IPS DF 6.9 (cell line): ENCODE data around the gene SLC22A23.
"Not testable (repeated sequence)": the region's sequence is repeated elsewhere in the genome, so short reads cannot be mapped to it uniquely, and the experiment has no call there.

Source experiments
- DNase-seq: peaks from one replicate; pipeline ENCODE4 v3.0.0-alpha.2; 2013; ENCODE audit warnings: low read depth, low spot score
- H3K27ac ChIP-seq: one replicate; pipeline ENCODE4 v1.5.1; 2013; ENCODE audit warnings: low read length, control low read depth
- H3K27me3 ChIP-seq: 2 replicates; pipeline ENCODE4 v1.6.1; 2013; ENCODE audit warnings: mild to moderate bottlenecking, low read length; ENCODE audit not compliant: control insufficient read depth, insufficient read depth
- H3K36me3 ChIP-seq: 2 replicates; pipeline ENCODE4 v1.6.1; 2013; ENCODE audit warnings: low read length; ENCODE audit not compliant: control insufficient read depth, insufficient read depth
- H3K4me1 ChIP-seq: 2 replicates; pipeline ENCODE4 v1.6.1; 2013; ENCODE audit warnings: low read length; ENCODE audit not compliant: control insufficient read depth, insufficient read depth
- H3K4me3 ChIP-seq: 2 replicates; pipeline ENCODE4 v1.5.1; 2013; ENCODE audit warnings: mild to moderate bottlenecking, low read length
- H3K9me3 ChIP-seq: 2 replicates; pipeline ENCODE4 v1.6.1; 2013; ENCODE audit warnings: low read length, inconsistent platforms; ENCODE audit not compliant: control insufficient read depth, insufficient read depth
- WGBS: extraction: QIAGEN DNeasy Blood & Tissue Kit; methylation state at CpG from one replicate; pipeline ENCODE4 v1.1.7; 2013; ENCODE audit warnings: mixed read lengths, missing lambda C conversion rate; ENCODE audit not compliant: insufficient read length, insufficient coverage; 5-methylcytosine and 5-hydroxymethylcytosine counted together

SLC22A23 gene

DNA sequence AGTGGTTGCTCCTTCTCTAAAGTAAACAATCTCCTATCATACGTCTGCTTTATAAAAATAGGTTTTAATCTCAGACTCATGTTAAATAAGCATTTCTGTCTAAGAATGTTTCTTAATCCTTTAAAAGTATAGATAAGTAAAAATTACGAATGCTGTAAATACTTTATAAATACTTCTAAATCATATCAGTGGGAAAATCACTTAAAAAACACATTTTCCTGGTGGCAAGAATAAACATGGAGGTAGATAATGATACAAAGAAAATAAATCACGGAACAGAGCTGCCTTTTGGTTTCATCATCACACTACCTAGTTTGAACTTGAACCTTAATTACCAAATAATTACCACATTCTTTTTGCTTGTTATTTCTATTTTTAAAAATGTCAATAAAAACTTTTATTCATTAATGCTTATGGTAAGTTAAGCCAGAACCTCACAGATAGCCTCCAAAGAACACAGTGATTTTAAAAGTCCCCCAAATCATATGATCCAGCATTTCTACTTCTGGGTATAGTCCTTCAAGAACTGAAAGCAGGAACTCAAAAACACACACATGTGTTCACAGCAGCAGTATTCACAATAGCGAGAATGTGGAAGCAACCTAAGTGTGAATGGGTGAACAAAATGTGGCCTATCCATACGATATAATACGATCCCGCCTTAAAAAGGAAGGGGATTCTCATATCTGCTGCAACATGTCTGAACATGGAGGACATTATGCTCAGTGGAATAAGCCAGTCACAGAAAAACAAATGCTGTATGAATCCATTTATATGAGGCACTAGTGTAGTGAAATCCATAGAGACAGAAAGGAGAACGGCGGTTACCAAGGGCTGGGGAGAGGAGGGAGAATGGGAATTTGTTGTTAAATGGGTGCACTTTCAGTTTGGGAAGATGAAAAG, 72.4 kb downstream of the SLC22A23 start:
- Histone ChIP-seq H3K36me3 (no peaks in the 10 kb centered on the region), H3K9me3 (no peaks in the 10 kb centered on the region), H3K27ac (no peak overlapping the region), H3K4me1 (no peaks in the 10 kb centered on the region; the same call in 1 of the 2 replicates), H3K4me3 (no peak overlapping the region), H3K27me3 (no peaks in the 10 kb centered on the region)
- WGBS, result no CpG with 5 or more reads among the region's 9 CpGs
- no peak for DNase-seq

DNA sequence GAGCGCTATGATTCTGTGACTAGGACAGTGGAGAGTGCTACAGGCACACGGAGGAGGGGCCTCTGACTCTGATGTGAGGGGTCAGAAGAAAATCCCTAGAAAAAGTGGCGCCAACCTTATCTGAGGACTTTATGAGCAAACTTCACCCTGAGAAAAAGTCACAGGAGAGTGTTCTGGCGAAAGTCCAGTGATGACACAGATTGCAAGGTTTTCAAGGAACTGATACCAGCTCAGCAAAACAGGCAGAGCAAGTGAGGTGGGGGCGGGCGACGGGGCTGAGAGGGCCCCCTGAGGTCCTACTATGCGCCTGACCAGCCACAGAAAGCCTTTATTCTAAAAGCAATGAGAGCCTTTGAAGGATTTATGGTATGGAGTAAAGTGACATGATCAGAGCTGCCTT, 73.3 kb downstream of the SLC22A23 start:
- no peaks in the 10 kb centered on the region; the same call in 1 of the 2 replicates for H3K4me1 ChIP-seq
- H3K36me3 ChIP-seq, result no peaks in the 10 kb centered on the region
- WGBS, result no CpG with 5 or more reads among the region's 8 CpGs
- H3K4me3 ChIP-seq, result no peak overlapping the region
- no peak overlapping the region for H3K27ac ChIP-seq
- H3K9me3 ChIP-seq, result no peaks in the 10 kb centered on the region
- H3K27me3 ChIP-seq, result no peaks in the 10 kb centered on the region
- no peak for DNase-seq

DNA sequence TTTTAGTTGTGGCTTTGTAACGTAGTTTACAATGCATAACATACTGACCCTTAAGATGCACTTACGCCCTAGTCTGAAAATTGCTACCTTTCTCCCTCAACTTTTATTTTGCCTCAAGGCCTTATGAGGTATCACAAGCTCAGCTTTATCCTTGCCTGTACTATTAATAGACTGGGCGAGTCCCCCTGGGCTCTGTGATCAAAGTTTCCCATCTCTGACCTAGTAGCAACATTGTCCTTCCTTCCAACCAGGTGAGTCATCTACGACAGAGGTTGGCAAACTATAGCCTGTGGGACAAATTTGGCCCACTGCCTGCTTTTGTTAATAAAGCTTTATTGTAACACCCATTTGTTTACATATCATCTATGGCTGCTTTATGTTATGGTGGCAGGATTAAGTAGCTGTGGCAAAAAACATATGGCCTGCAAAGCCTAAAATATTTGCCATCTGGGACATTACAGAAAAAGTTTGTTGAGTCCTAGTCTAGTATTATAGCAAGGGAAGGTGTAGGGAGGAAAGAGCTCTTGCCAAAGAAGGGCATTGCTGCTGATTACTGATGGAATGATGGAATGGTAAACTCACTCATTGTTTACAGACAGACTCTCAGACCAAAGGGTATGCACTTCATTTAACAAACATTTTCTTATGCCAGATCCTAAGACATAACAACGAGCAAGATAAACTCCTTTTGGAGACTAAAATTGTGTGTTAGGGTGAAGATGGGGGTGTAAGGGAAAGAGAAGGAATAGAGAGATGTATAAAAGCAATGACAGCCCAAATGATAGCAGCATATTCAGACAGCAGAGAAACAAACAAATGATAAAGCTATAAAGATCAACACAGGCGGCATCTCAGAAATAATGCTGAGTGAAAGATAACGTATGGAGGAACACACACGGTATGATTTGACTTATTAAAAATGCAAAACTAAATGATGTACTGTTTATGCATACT, 74.2 kb downstream of the SLC22A23 start:
- H3K4me1 ChIP-seq, result no peaks in the 10 kb centered on the region; the same call in 1 of the 2 replicates
- H3K36me3 ChIP-seq, result 0 out of 2 replicates have a peak, but pooled peaks cover 3% of the 10 kb centered on the region
- no peak overlapping the region for H3K27ac ChIP-seq
- H3K27me3 ChIP-seq, result no peaks in the 10 kb centered on the region
- H3K4me3 ChIP-seq, result no peak overlapping the region
- WGBS, result no CpG with 5 or more reads among the region's 8 CpGs
- H3K9me3 ChIP-seq, result no peaks in the 10 kb centered on the region
- no peak for DNase-seq

DNA sequence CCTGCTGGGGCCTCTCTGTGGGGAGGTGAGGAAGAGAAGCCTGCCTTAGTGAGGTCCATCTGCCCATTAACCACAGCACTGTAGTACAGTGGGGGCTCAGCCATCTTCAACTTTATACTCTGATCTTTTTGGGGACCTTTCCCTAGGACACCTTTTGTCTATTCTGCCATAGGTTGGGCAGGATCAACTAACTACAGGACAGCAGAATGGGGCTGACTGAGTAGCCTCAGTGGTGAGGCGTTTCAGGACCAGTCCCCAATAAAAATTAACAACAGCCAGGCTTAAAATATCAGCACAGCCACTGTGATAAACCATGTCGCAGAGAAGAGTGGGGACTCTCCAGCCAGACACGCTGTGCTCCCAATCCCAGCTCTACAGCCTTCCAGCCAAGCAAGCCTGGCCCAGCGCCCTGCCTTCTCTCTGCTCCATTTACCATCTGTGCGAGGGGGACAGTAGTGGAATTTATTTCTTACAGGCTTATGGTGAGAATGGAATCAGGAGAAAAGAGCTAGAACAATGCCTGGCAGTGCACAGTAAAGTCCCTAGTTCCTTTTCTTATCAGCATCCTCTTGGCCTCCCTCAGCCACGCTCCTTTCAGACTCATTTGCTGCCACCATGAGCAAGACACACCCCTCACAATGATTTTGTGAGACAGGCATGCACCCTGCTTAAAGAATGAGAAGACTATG, 75.5 kb downstream of the SLC22A23 start:
- H3K4me3 ChIP-seq, result no peak overlapping the region
- WGBS, result no CpG with 5 or more reads among the region's 6 CpGs

DNA sequence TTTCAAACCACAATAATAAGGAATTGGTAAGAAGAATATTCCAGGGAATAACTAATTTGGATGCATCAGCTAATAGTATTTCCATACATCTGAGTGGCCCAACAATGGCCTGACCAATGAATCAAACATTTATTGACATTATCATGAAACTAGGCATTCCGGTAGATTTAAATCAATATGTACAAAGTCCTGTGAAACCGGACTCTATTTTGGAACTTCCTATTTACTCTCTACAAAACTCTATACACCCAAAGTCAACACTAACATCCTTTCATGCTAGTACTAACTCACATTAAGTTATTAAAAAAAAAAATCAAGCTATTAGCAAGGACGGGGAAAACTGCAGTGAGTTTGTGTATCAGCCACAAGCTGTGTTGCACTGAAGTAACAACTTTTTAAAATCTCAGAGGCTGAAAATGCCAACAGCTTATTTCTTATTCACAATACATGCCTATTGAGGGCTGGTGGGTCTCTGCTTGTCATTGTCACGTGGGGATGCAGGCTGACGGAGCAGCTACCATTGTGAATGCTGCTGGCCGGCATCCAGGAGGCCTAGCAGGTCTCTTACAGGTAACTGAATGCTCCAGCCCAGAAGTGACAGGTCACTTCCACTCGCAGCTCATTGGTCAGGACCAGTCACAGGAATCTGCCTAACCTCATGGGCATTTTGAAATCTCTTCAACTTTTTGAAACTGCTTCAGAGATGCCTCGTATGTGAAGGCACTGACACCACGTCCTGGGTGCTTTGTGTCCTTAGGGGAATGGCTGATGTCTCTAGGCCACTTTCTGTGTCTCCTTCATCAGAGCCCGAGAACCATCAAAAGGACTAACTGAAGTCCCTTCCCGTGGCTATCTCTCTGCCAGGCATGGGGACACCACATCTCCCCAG, 76.3 kb downstream of the SLC22A23 start:
- H3K27me3 ChIP-seq, result no peaks in the 10 kb centered on the region
- WGBS, result no CpG with 5 or more reads among the region's 11 CpGs
- H3K4me3 ChIP-seq, result no peak overlapping the region
- DNase-seq, result no peak
- H3K36me3 ChIP-seq, result 0 out of 2 replicates have a peak, but pooled peaks cover 3% of the 10 kb centered on the region
- no peaks in the 10 kb centered on the region; the same call in none of the 2 replicates for H3K4me1 ChIP-seq
- no peak overlapping the region for H3K27ac ChIP-seq
- H3K9me3 ChIP-seq, result no peaks in the 10 kb centered on the region

More for the DNA sequence above, 75.5 kb downstream of the SLC22A23 start:
- no peaks in the 10 kb centered on the region for H3K9me3 ChIP-seq
- no peaks in the 10 kb centered on the region for H3K27me3 ChIP-seq
- DNase-seq, result no peak
- H3K36me3 ChIP-seq, result 0 out of 2 replicates have a peak, but pooled peaks cover 3% of the 10 kb centered on the region
- no peak overlapping the region for H3K27ac ChIP-seq
- H3K4me1 ChIP-seq, result no peaks in the 10 kb centered on the region; the same call in none of the 2 replicates

DNA sequence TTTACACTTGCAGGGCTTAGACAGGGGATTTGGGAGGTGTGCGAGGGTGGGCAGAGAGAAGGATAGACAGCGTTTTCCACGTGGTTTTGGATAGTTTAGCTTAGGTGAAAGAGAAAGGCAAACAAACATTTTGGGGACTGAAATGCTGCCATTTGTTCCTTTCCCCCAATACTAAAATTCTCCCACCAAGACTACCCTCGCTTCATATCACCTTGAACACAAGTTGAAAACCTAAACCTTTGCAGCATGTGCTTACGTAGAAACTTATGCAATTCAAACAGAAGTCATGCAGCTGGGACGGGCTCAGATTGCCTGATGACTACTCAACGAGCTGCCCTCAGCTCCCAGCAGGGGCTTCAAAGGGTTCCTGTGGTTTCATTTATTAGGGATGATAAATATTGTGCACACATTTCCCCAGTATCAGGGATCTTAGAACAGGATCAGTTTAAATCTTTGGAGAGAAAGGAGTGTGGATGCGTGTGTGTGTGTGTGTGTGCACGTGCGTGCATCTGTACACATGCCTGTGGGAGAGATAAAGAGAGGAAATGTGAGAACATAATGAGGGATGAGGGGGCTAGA, 77.3 kb downstream of the SLC22A23 start:
- H3K27ac ChIP-seq, result no peak overlapping the region
- H3K9me3 ChIP-seq, result no peaks in the 10 kb centered on the region
- WGBS, result no CpG with 5 or more reads among the region's 10 CpGs
- 0 out of 2 replicates have a peak, but pooled peaks cover 3% of the 10 kb centered on the region for H3K36me3 ChIP-seq
- no peaks in the 10 kb centered on the region; the same call in none of the 2 replicates for H3K4me1 ChIP-seq
- no peaks in the 10 kb centered on the region for H3K27me3 ChIP-seq
- no peak overlapping the region for H3K4me3 ChIP-seq
- no peak for DNase-seq

DNA sequence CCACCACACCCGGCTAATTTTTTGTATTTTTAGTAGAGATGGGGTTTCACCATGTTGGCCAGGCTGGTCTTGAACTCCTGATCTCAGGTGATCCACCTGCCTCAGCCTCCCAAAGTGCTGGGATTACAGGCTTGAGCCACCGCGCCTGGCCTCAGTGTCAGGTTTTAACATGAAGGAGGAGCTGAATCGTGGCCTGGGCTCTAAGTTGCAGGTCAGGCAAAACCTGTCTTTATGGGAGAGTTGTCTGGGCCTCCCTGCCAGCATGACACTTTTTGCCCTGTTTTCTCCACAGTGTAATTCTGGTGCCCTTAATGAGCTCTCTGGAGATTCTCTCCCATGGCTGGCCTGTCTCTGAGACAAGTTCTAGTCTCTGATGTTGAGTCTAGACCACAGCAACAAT, 78.0 kb downstream of the SLC22A23 start:
- no CpG with 5 or more reads among the region's 4 CpGs for WGBS
- DNase-seq, H3K27ac ChIP-seq: not testable (repeated sequence)

DNA sequence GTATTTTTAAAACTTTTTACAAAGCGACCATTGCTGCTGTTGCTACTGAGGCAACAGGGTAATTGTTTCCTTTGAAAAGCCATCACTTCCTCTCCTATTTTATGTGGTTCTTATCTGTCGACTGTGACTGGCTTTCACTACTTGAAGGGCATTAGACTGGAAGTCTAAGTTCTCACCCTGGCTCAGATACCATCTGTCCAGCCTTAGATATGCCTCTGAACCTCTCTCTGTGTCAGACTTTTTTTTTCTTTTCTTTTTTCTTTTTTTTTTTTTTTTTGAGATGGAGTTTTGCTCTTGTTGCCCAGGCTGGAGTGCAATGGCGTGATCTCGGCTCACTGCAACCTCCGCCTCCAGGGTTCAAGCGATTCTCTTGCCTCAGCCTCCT, 78.5 kb downstream of the SLC22A23 start:
- DNase-seq, H3K9me3 ChIP-seq, H3K4me3 ChIP-seq, H3K36me3 ChIP-seq, H3K27me3 ChIP-seq, H3K27ac ChIP-seq, H3K4me1 ChIP-seq: not testable (repeated sequence)
- WGBS, result no CpG with 5 or more reads among the region's 6 CpGs

More for the DNA sequence above, 78.0 kb downstream of the SLC22A23 start:
- H3K4me3 ChIP-seq, H3K36me3 ChIP-seq, H3K4me1 ChIP-seq, H3K27me3 ChIP-seq, H3K9me3 ChIP-seq: not testable (repeated sequence)
